ENCODE results near the gene ATP2A2. TPM values are rescaled to one million over a fixed set of nuclear protein-coding genes. Genes with fewer than 3 reads are reported as not detected.
A peak's percentile ranks its signal among the peaks of the same experiment; 100 is the strongest.

The ATP2A2 gene
- total RNA-seq, 2 experiments from 2014 or later = 126 to 131 TPM

- Mint-ChIP-seq H3K36me3 (ENCODE audit: low read depth) (no peaks in the 10 kb centered on the region), H3K27me3 (peaks cover 27% of the 10 kb centered on the region), H3K9me3 (no peaks in the 10 kb centered on the region), H3K4me1 (no peaks in the 10 kb centered on the region), H3K4me3 (no peak overlapping the region), H3K27ac (no peak overlapping the region)
- ChIA-PET CTCF (interaction anchor here (0.6 to 1.5 kb wide), 2 partner anchors 10 to 710 kb away, joined by 3 to 6 read pairs; no protein-coding TSS in a partner anchor), POLR2A (no interaction called here)
- no peak for DNase-seq
Measured at GRCh38 chr12:110269622-110270124, 11.4 kb upstream of the ATP2A2 start.

DNA sequence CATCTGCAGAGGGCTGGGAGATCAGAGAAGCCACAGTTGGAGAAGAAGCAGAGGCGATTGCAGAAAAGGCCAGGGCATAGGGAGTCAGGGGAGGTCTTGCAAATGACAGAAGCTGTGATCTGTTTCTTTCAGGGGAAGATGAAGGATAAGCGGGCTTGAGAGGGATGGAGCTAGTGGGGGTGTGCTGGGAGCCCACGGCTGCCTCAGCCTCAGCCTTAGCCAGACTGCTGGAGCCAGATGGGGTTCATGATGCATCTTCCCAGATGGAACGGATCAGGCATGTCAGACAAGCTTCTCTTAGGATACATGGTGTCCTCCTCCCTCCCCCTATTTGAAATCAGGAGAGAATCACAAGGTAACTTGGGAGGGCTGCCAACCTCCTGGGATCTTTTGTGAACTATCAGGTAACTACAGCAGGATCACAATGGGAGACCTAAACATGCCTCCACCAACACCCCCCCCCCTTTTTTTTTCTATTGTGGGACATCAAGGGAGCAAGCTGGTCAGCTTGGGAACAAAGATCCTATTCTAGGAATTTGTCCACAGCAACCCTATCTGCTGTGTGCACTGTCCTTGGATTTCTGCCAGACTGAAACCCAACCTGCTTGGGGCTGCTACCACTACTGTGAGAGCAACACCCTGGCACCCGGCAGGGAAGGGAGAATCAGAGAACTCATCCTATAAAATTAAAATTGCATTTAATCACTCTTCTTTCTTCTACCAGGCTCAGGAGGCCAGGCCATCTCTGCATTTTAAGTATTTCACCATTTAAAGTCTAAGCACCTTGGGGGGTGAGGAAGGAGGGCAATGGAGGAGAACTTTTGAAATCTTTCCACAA lies 10.7 kb upstream of the ATP2A2 start:
- no peaks in the 10 kb centered on the region for H3K36me3 Mint-ChIP-seq (ENCODE audit: low read depth)
- H3K27me3 Mint-ChIP-seq = peaks cover 27% of the 10 kb centered on the region
- no peaks in the 10 kb centered on the region for H3K4me1 Mint-ChIP-seq
- DNase-seq = no peak
- H3K4me3 Mint-ChIP-seq = no peak overlapping the region
- H3K9me3 Mint-ChIP-seq = no peaks in the 10 kb centered on the region
- H3K27ac Mint-ChIP-seq = no peak overlapping the region
- ChIA-PET POLR2A (no interaction called here), CTCF (interaction anchor here (0.6 to 1.5 kb wide), 2 partner anchors 9 to 161 kb away, joined by 3 to 6 read pairs; no protein-coding TSS in a partner anchor)

- no peak for DNase-seq
- H3K27me3 Mint-ChIP-seq = peaks cover 26% of the 10 kb centered on the region
- H3K4me1 Mint-ChIP-seq = no peaks in the 10 kb centered on the region
- no peaks in the 10 kb centered on the region for H3K9me3 Mint-ChIP-seq
- H3K36me3 Mint-ChIP-seq (ENCODE audit: low read depth) = no peaks in the 10 kb centered on the region
- ChIA-PET POLR2A (no interaction called here), CTCF (interaction anchor here (0.6 to 1.5 kb wide), 2 partner anchors 9 to 160 kb away, joined by 3 to 6 read pairs; no protein-coding TSS in a partner anchor)
- no peak overlapping the region for H3K4me3 Mint-ChIP-seq
- H3K27ac Mint-ChIP-seq = no peak overlapping the region
Measured at GRCh38 chr12:110271015-110271414, 10.0 kb upstream of the ATP2A2 start.

DNA sequence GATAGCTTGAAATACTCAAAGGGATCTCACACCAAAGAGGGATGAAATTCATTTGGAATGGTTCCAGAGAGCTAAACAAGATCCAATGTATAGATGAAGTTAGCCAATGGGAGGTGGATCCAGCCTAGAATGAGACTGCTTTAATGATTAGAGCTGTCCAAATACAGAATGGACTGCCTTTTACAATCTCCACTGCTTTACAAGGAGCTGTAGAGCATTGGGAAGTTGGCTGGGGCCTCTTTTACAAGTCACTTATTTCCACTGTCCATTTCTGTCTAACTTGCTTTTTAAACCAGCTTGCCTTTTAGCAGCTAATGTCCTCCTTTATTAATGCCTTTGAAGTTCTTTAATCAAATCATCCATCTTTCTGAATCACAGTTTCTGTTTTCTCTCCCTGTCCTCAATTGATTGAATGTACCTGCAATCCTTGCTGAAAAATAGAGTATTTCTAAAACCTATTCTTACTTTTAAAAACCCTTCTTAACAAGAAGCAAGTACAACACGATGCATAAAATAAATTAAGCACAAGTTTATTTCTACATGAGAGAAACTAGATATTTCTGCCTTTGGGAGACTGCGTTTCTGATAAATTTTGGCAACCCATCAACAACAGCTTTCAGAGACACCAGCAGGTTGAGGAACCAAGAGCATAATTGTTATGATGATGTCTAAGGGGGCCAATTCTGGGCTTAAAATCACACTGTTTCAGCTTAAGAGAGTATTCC lies 3.4 kb upstream of the ATP2A2 start:
- peaks cover 8% of the 10 kb centered on the region for H3K27me3 Mint-ChIP-seq
- peaks cover 6% of the 10 kb centered on the region for H3K36me3 Mint-ChIP-seq (ENCODE audit: low read depth)
- ChIA-PET CTCF (interaction anchor here (0.8 to 1.3 kb wide), 3 partner anchors 8 to 173 kb away, joined by 3 to 4 read pairs (median 3); no protein-coding TSS in a partner anchor), POLR2A (interaction anchor here (0.7 kb wide), 1 partner anchor 24 kb away, joined by 3 read pairs; no protein-coding TSS in a partner anchor)
- H3K27ac Mint-ChIP-seq = no peak overlapping the region
- no peak for DNase-seq
- H3K4me3 Mint-ChIP-seq = no peak overlapping the region
- no peaks in the 10 kb centered on the region for H3K9me3 Mint-ChIP-seq
- H3K4me1 Mint-ChIP-seq = peaks cover 20% of the 10 kb centered on the region

- Mint-ChIP-seq H3K27ac (no peak overlapping the region), H3K4me1 (peaks cover 25% of the 10 kb centered on the region), H3K4me3 (no peak overlapping the region), H3K9me3 (no peaks in the 10 kb centered on the region), H3K36me3 (ENCODE audit: low read depth) (peaks cover 11% of the 10 kb centered on the region), H3K27me3 (peaks cover 7% of the 10 kb centered on the region)
- ChIA-PET POLR2A (interaction anchor here (0.7 kb wide), 1 partner anchor 25 kb away, joined by 3 read pairs; no protein-coding TSS in a partner anchor), CTCF (interaction anchor here (0.8 to 1.3 kb wide), 3 partner anchors 8 to 312 kb away, joined by 3 to 4 read pairs (median 3); no protein-coding TSS in a partner anchor)
- no peak for DNase-seq
Measured at GRCh38 chr12:110278255-110278536, 2.9 kb upstream of the ATP2A2 start.

- H3K9me3 Mint-ChIP-seq = no peaks in the 10 kb centered on the region
- peak overlapping the region; percentile 89 for H3K27ac Mint-ChIP-seq
Measured at GRCh38 chr12:110279566-110280375, 1.3 kb upstream of the ATP2A2 start.

DNA sequence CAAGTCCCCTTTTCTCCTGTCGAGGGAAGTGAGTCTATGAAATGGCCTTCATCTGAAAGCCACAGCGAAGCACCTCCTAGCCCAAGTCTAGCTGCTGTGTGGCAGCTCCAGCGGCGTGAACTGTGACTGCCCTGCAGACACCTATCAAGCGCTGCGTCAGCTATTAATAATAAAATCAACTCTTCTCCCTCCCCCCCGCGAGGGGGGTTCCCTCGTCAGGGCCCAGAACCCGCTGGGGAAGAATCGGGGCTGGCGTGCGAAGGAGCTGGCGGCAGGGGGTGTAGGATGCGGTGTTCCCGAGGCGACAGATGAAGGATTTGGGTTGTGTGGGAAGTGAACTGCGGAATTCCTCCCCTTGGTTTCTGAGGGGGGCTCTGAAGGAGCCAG lies 662 bp upstream of the ATP2A2 start:
- Mint-ChIP-seq H3K27ac (peak overlapping the region; percentile 89), H3K9me3 (no peaks in the 10 kb centered on the region), H3K36me3 (ENCODE audit: low read depth) (peaks cover 29% of the 10 kb centered on the region), H3K4me1 (peaks cover 47% of the 10 kb centered on the region), H3K4me3 (peak overlapping the region; percentile 80), H3K27me3 (peaks cover 6% of the 10 kb centered on the region)
- ChIA-PET CTCF (interaction anchor here (0.9 to 1.6 kb wide), 9 partner anchors 9 to 188 kb away, joined by 3 to 9 read pairs (median 4); no protein-coding TSS in a partner anchor), POLR2A (no interaction called here)
- DNase-seq = peak; percentile 48

More at GRCh38 chr12:110279566-110280375, 1.3 kb upstream of the ATP2A2 start:
- no peak for DNase-seq
- Mint-ChIP-seq H3K4me3 (peak overlapping the region; percentile 80), H3K36me3 (ENCODE audit: low read depth) (peaks cover 26% of the 10 kb centered on the region), H3K4me1 (peaks cover 41% of the 10 kb centered on the region), H3K27me3 (peaks cover 6% of the 10 kb centered on the region)
- ChIA-PET CTCF (interaction anchor here (0.9 to 1.6 kb wide), 11 partner anchors 9 to 187 kb away, joined by 3 to 9 read pairs (median 4); no protein-coding TSS in a partner anchor), POLR2A (no interaction called here)

GRCh38 chr12:110281549-110282299 lies 677 bp downstream of the ATP2A2 start:
- Mint-ChIP-seq H3K36me3 (ENCODE audit: low read depth) (peaks cover 40% of the 10 kb centered on the region), H3K27me3 (peaks cover 6% of the 10 kb centered on the region), H3K9me3 (no peaks in the 10 kb centered on the region), H3K4me3 (peak overlapping the region; percentile 88), H3K4me1 (peaks cover 57% of the 10 kb centered on the region), H3K27ac (peak overlapping the region; percentile 93)
- CTCF ChIA-PET = interaction anchor here (0.6 to 1.3 kb wide), 4 partner anchors 14 to 150 kb away, joined by 3 to 5 read pairs (median 4); no protein-coding TSS in a partner anchor
- DNase-seq = peak; percentile 44
- POLR2A ChIA-PET = interaction anchor here (0.6 to 0.7 kb wide), 3 partner anchors 157 to 460 kb away, joined by 3 to 9 read pairs (median 3); partner anchors contain the start of gene IFT81

DNA sequence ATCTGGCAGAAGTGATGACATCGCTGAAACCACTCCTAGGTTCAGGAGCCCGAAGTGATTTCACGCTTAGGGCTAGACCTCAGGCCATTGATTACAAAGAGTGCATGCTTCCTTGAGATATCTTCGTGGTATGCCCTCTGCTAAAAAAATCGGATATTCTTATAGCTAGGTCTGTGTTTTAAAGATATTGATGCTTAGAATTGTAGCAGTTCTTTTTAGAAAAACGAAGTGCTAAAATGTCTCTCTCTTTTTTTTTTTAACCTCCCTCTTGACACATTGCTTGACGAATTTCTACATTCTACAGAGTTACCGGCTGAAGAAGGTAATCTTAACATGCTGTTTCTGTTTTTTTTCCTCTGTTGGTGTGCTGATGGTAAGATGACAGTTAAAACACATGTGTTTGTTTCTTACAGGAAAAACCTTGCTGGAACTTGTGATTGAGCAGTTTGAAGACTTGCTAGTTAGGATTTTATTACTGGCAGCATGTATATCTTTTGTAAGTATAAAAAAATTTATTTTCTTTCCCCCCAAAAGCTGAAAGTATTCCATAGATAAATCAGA lies 1.3 kb downstream of the ATP2A2 start:
- Mint-ChIP-seq H3K4me3 (peak overlapping the region; percentile 88), H3K36me3 (ENCODE audit: low read depth) (peaks cover 44% of the 10 kb centered on the region), H3K9me3 (no peaks in the 10 kb centered on the region), H3K27ac (peak overlapping the region; percentile 93), H3K27me3 (peaks cover 6% of the 10 kb centered on the region), H3K4me1 (peaks cover 63% of the 10 kb centered on the region)
- ChIA-PET POLR2A (interaction anchor here (0.7 kb wide), 2 partner anchors 158 to 258 kb away, joined by 3 to 9 read pairs; partner anchors contain the start of gene IFT81), CTCF (interaction anchor here (0.6 to 1.3 kb wide), 4 partner anchors 14 to 149 kb away, joined by 3 to 5 read pairs (median 4); no protein-coding TSS in a partner anchor)
- DNase-seq = no peak

GRCh38 chr12:110282956-110283817 lies 2.1 kb downstream of the ATP2A2 start:
- H3K27ac Mint-ChIP-seq = peak overlapping the region; percentile 93
- peaks cover 67% of the 10 kb centered on the region for H3K4me1 Mint-ChIP-seq
- H3K9me3 Mint-ChIP-seq = no peaks in the 10 kb centered on the region
- ChIA-PET POLR2A (no interaction called here), CTCF (interaction anchor here (1.3 kb wide), 1 partner anchor 148 kb away, joined by 5 read pairs; no protein-coding TSS in a partner anchor)
- H3K4me3 Mint-ChIP-seq = peak overlapping the region; percentile 88
- H3K27me3 Mint-ChIP-seq = peaks cover 6% of the 10 kb centered on the region
- H3K36me3 Mint-ChIP-seq (ENCODE audit: low read depth) = peaks cover 48% of the 10 kb centered on the region
- DNase-seq = no peak

All from activated CD4-positive, alpha-beta T cell treated with anti-CD3 and anti-CD28 coated beads, Interleukin-2, amount 10 ng/mL, durations not matched to agents 7 days and 5 days (primary cell).